H54 (cell line): ENCODE data around the gene BDH1.
A peak's percentile ranks its signal among the peaks of the same experiment; 100 is the strongest.
"Not testable (repeated sequence)": the region's sequence is repeated elsewhere in the genome, so short reads cannot be mapped to it uniquely, and the experiment has no call there.

ENCODE experiments used
- DNase-seq: peaks from one replicate; pipeline ENCODE4 v3.0.0; 2011; ENCODE audit warnings: low spot score, mixed read lengths; ENCODE audit not compliant: insufficient read length
- FAIRE-seq: peaks from 3 replicates; lab custom pipeline; 2011; peaks lifted over from hg19 to GRCh38; lab: Jason Lieb, UNC
- POLR2A ChIP-seq: IDR thresholded peaks from 2 replicates; pipeline ENCODE4 v1.6.1; 2011; ENCODE audit warnings: low read depth, mild to moderate bottlenecking, low read length

BDH1 gene

DNA sequence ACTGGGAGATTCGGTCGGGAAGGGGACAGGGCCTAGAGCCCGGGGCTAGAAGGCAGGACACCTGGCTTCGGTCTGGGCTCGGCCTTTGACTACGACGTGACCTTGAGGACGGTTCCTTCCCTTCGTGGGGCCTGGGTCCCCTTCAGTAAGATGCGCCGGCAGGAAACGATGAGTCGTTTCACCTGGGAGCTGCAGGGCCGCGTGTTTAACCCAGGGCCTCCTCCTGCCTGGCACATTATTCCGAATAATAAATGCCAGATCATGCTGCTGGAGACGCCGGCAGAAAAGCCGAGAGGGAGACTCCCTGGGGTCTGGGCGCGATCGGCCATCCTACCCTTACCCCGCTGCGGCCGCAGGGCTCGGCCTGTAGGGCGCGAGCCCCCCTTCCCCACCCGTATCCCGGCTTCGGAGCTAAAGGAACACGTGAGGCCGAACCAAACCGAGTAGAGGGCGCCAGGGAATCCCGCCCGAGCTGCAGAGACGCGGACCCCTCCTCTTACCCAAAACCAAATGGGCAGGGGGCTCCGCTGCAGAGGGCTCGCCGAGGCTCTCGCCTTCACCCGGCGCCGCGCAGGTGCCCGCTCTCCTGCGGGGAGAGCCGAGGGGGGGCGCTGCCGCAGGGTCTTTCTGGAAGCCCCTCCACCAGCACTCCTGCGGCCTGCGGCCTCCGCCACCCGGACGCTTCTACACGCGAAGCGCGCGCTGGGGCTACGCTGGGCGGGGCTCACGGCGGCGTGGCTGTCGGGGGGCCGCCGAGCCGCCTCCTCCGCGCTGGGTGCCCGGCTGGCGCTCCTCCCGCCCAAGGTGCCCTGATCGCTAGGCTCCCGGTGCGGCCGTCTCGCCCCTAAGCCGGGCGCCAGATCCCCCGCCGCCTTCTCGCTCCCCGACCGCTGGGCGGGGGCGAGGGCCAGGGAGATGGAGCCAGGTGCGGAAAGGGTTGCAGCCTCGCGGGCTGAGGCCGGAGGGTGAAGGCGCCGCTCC lies at the start of gene BDH1:
BDH1 (minus strand) TSS at position 688 of the 981 bp plus-strand sequence. CDS start 9,525 bp downstream, outside the sequence.
- FAIRE-seq = no peak
- TF ChIP-seq POLR2A = no peak
- DNase-seq = no peak

DNA sequence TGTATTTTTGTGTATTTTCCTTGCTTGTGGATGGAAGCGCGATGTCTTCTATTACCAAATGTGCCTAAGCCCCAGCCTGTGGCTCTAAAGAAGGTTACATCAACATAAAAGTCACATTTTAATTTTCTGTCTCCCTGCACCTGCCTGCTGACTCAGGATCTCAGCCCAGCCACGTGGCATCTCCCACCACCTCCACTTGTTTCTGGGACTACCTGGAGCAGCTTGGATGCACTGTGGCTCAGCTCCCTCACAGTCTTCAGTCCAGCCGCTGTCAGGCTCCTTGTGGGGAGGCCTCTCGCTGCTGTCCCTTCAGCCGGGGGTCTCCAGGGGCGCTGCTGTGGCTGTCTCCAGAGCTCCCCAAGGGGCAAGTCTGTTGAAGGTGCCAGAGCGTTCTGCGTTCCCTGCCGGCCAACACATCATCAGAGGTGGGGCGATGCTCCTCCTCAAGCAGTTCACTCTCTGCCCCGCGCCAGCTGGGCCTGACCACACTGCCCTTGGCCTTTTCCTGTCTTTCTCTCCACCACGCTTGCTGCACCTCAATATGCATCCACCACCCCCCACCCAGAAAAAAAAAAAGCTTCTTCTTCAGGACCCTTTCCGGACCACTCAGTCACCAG lies 47.7 kb upstream of the BDH1 start:
- FAIRE-seq = no peak

GRCh38 chr3:197602351-197602750 lies 46.6 kb upstream of the BDH1 start:
- FAIRE-seq = not testable (repeated sequence)

More for the DNA sequence above, 47.7 kb upstream of the BDH1 start:
- no peak for TF ChIP-seq POLR2A
- DNase-seq = no peak

DNA sequence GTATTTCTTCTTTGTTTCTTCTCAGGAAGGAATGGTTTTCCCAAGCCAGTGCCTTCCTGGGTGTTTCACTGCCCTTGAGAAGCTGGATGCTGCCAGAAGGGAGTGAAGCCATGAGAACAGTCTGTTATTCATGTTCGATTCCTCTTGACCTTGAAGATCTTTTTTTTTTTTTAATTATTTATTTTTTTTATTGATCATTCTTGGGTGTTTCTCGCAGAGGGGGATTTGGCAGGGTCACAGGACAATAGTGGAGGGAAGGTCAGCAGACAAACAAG lies 45.7 kb upstream of the BDH1 start:
- FAIRE-seq, DNase-seq: not testable (repeated sequence)

More at GRCh38 chr3:197602351-197602750, 46.6 kb upstream of the BDH1 start:
- DNase-seq = not testable (repeated sequence)

GRCh38 chr3:197600796-197601565 lies 45.2 kb upstream of the BDH1 start:
- FAIRE-seq (no peak), DNase-seq (peak; percentile 41)
- no peak for TF ChIP-seq POLR2A

- TF ChIP-seq POLR2A = no peak
- peak; percentile 84 for DNase-seq
- FAIRE-seq = no peak
These were observed 43.5 kb upstream of the BDH1 start for GRCh38 chr3:197599089-197599765.

DNA sequence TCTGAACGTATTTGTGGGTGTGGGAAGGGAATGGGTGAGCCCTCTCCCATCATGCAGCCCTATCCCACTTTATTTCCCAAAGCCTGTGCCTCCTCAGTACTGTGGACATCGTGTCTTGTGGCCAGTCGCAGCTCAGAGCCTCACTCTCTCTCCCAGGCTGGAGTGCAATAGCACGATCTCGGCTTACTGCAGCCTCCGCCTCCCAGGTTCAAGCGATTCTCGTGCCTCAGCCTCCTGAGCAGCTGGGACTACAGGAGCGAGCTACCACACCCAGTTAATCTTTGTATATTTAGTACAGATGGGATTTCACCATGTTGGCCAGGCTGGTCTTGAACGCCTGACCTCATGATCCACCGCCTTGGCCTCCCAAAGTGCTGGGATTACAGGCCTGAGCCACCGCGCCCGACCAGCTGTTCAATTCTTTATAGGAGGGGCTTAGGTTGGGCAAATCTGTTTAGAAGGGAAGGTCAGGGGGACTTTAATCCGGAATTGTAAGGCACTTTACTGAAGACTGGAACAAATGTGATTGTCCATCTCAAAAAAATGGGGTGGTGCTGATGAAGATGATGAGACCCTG lies 42.7 kb upstream of the BDH1 start:
- no peak for FAIRE-seq
- DNase-seq = no peak
- no peak for TF ChIP-seq POLR2A

DNA sequence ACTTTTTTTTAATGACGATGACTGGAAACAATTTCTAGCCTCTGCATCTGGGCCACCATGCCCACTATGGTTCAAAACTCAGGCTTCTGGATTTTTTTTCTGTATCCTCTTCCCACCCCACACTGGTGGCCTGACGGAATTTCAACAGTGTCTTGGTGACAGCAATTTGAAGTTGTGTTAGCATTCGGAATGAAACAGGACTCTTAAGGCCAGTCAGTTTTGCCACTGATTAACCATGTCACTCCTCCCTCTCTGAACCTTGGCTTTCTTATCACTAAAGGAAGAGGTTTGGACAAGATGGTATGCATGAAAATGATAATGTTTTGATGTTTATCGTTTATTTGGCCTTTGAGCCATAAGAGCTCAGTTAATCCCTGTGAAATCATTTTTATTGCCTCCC lies 41.6 kb upstream of the BDH1 start:
- no peak for TF ChIP-seq POLR2A
- FAIRE-seq = no peak
- DNase-seq = no peak

- FAIRE-seq (no peak), DNase-seq (no peak)
- TF ChIP-seq POLR2A = no peak
These were observed 39.9 kb upstream of the BDH1 start for GRCh38 chr3:197595470-197596185.

DNA sequence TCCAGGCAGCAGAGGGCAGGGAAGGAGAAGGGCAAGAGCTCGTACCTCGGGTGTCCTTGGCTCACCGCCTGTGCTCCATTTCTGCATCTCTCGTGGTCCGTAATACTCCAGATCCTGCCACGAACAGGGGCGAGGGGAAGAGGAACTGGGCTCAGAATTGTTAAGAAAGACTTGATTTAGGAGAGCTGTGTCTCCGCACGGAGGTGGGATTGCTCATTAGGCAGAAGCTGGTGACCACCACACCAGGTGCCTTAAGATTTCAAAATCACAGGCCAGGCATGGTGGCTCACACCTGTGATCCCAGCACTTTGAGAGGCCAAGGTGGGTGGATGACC lies 37.2 kb upstream of the BDH1 start:
- DNase-seq = no peak
- no peak for TF ChIP-seq POLR2A
- FAIRE-seq = no peak

- FAIRE-seq (no peak), DNase-seq (no peak)
- TF ChIP-seq POLR2A = no peak
These were observed 36.7 kb upstream of the BDH1 start for GRCh38 chr3:197592361-197593045.

DNA sequence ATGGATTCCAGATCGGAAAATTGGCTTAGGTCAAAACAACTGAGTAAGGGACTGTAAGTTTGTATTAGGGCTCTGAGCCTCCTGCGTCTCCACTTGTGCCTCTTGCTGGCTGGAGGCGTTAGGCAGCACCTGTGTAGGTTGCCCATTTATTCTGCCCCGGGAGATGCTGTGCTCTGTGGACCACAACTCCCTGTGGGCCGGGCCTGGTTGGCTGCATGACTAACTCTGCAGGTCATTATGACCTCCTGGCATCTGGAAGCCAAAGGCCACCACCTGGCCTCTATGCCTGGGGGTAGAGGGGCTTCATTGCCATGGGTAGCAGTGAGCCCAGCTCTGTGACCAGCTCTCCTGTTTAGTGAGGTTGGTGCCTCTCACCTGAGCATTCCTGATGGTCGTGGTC lies 36.0 kb upstream of the BDH1 start:
- no peak for FAIRE-seq
- TF ChIP-seq POLR2A = no peak
- DNase-seq = no peak
